PC-9 (cell line): ENCODE measurements around the gene MBD3L3.

Source experiments
- EZH2 ChIP-seq: fragments of 200-600 bp; sonication (generic); IDR thresholded peaks from 2 replicates; pipeline ENCODE4 v1.8.0; 2017; ENCODE audit warnings: antibody characterized with exemption, low read depth
- TF ChIP-seq, protein P1 (sequence below): fragments of 200-600 bp; sonication (generic); conservative IDR thresholded peaks from 2 replicates; pipeline ENCODE4 v1.6.1; 2017; ENCODE audit warnings: mixed run types, antibody characterized with exemption, mild to moderate bottlenecking, moderate library complexity

- TF ChIP-seq, protein P1, sequence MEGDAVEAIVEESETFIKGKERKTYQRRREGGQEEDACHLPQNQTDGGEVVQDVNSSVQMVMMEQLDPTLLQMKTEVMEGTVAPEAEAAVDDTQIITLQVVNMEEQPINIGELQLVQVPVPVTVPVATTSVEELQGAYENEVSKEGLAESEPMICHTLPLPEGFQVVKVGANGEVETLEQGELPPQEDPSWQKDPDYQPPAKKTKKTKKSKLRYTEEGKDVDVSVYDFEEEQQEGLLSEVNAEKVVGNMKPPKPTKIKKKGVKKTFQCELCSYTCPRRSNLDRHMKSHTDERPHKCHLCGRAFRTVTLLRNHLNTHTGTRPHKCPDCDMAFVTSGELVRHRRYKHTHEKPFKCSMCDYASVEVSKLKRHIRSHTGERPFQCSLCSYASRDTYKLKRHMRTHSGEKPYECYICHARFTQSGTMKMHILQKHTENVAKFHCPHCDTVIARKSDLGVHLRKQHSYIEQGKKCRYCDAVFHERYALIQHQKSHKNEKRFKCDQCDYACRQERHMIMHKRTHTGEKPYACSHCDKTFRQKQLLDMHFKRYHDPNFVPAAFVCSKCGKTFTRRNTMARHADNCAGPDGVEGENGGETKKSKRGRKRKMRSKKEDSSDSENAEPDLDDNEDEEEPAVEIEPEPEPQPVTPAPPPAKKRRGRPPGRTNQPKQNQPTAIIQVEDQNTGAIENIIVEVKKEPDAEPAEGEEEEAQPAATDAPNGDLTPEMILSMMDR = no peak
- TF ChIP-seq EZH2 = no peak
Measured at GRCh38 chr19:7101498-7102253, 43.2 kb upstream of the MBD3L3 start.
